ENCODE results near the gene C1orf174.
"Not testable (repeated sequence)": the region's sequence is repeated elsewhere in the genome, so short reads cannot be mapped to it uniquely, and the experiment has no call there.

Gene C1orf174

DNA sequence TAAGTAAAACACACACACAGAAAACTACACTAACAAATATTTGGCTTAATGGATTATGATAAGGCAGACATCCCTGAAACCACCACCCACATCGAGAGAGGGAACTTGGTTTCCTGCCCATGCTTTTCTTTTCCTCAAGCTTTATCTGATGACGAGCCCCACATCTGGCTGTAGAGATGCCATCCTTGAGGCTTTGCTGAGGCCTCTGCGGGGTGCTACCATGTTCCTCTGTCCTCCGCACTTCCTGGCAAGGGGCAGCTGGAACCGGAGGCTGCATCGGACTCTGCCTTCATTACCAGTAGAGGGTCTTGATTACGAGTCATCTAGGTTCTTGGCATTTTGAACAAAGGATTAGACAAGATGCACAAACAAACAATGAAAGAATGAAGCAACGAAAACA is 21.7 kb upstream of the C1orf174 start:
- Mint-ChIP-seq H3K9me3 (no peaks in the 10 kb centered on the region), H3K27ac (no peak overlapping the region), H3K27me3 (peaks cover 10% of the 10 kb centered on the region), H3K36me3 (ENCODE audit: low read depth) (no peaks in the 10 kb centered on the region), H3K4me1 (ENCODE audit: low read depth) (no peaks in the 10 kb centered on the region), H3K4me3 (no peak overlapping the region)
- intact Hi-C loops (cut with micrococcal nuclease) = no loop called here

DNA sequence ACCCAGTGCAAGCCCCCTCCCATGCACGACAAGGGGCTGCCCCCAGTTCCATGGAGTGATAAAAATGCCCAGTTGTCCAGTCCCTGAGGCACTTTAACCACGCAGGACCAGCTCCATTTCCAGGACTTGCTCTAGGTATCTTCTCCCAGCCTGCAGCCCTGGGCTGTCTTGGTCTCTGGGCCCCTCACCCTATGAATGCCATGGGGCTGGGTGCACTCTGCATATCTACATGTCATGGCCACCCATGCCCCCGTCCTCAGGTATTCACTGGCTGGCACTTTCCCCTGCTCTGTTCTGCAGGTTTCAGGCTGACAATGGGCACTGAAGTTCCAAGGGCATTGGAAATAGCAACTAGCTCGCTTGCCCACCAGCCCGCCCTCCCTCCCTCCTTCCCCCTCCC is 19.6 kb upstream of the C1orf174 start:
- H3K4me3 Mint-ChIP-seq = no peak overlapping the region
- intact Hi-C loops (cut with micrococcal nuclease) = no loop called here
- no peaks in the 10 kb centered on the region for H3K4me1 Mint-ChIP-seq (ENCODE audit: low read depth)
- no peaks in the 10 kb centered on the region for H3K9me3 Mint-ChIP-seq
- H3K36me3 Mint-ChIP-seq (ENCODE audit: low read depth) = no peaks in the 10 kb centered on the region
- no peak overlapping the region for H3K27ac Mint-ChIP-seq
- H3K27me3 Mint-ChIP-seq = peaks cover 12% of the 10 kb centered on the region

DNA sequence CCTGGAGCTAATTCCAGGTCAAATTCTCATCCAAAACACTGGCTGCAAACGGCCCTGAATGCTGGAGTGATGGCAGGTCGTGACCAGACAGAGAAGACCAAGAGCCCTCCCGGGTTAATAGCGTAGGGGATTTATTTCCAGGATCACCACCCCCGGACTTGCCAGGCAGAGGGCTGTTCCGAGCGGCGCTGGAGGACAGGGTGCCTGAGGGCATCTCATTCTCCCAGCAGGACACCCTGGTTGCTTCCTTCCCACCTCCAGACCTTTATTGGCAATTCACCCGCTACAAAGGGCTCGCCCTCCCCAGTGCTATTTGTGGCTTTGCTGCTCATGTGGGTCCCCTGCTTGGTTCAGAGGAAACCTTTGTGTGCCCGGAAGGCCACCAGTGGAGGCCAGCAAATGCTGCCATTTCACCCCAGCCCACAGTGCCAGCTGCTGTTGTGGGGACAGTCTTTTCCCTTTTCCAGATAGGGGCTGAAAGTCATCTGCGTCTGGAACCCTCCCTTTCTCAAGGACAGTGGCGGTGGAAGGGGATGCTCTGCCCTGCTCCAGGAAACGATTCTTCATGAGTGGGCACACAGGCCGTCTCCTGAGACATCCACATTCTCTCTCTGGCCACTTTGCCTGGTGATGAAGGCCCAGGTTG is 19.0 kb upstream of the C1orf174 start:
- no peaks in the 10 kb centered on the region for H3K9me3 Mint-ChIP-seq
- H3K4me3 Mint-ChIP-seq = no peak overlapping the region
- H3K4me1 Mint-ChIP-seq (ENCODE audit: low read depth) = no peaks in the 10 kb centered on the region
- intact Hi-C loops (cut with micrococcal nuclease) = no loop called here
- H3K27ac Mint-ChIP-seq = no peak overlapping the region
- peaks cover 12% of the 10 kb centered on the region for H3K27me3 Mint-ChIP-seq
- H3K36me3 Mint-ChIP-seq (ENCODE audit: low read depth) = no peaks in the 10 kb centered on the region

DNA sequence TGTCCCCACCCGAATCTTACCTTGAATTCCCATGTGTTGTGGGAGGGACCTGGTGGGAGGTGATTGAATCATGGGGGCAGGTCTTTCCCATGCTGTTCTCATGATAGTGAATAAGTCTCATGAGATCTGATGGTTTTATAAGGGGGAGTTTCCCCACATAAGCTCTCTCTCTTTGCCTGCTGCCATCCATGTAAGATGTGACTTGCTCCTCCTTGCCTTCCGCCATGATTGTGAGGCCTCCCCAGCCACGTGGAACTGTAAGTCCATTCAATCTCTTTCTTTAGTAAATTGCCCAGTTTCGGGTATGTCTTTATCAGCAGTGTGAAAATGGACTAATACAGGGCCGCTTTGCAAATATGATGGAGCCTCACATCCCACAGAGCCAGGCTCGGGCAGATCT is 18.3 kb upstream of the C1orf174 start:
- H3K9me3 Mint-ChIP-seq; H3K27ac Mint-ChIP-seq; intact Hi-C loops (cut with micrococcal nuclease); H3K4me1 Mint-ChIP-seq (ENCODE audit: low read depth); H3K36me3 Mint-ChIP-seq (ENCODE audit: low read depth); H3K4me3 Mint-ChIP-seq: not testable (repeated sequence)
- H3K27me3 Mint-ChIP-seq = peaks cover 12% of the 10 kb centered on the region

DNA sequence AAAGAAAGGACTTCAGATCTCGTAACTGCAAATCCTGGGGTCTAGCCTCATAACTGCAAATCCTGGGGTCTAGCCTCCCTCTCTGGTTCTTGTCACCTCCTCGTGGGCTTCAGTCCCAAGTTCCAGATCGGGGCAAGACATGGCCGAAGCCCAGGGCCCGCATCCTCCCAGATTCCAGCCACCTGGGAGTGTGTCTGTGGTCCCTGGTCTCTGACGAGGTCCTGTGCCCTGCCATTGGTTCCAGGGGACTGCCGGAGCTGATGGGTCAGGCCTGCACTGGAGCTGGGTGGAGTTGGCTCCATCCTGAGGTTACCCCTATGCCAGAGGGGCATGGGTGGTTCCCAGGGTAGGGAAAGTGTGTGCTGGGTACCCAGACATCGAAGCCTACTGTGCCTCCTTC is 17.7 kb upstream of the C1orf174 start:
- Mint-ChIP-seq H3K4me3 (no peak overlapping the region), H3K27ac (no peak overlapping the region), H3K36me3 (ENCODE audit: low read depth) (no peaks in the 10 kb centered on the region), H3K9me3 (no peaks in the 10 kb centered on the region), H3K27me3 (peaks cover 12% of the 10 kb centered on the region), H3K4me1 (ENCODE audit: low read depth) (no peaks in the 10 kb centered on the region)
- intact Hi-C loops (cut with micrococcal nuclease) = no loop called here

DNA sequence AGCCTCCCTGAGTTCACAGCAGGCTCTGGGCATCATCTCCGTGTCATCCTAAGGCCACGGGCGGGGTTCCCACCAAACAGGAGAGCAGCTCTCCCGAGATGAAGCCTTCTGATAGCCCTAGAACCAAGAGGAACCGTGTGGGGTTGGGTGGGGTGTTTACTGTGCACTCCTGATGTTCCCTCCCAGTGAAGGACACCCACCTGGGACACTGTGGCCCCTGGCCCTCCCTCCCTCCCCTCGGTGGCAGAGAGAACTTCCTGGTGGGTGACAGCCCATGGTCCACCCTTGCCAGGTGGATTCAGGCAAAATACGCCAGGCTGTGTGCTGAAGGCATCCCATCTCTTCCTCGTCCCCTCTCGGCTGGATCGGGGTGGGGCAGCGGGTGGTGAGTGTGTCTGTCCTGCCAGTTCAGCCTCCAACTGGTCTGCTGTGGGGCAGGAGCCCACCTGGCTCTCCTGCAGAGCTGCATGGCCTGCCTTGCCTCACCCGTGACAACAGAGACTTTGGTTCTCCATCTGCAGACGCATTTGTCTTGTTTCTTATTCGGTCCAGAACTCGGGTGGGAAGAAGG is 15.6 kb upstream of the C1orf174 start:
- no peaks in the 10 kb centered on the region for H3K9me3 Mint-ChIP-seq
- peaks cover 24% of the 10 kb centered on the region for H3K27me3 Mint-ChIP-seq
- no peaks in the 10 kb centered on the region for H3K4me1 Mint-ChIP-seq (ENCODE audit: low read depth)
- no peak overlapping the region for H3K4me3 Mint-ChIP-seq
- no peak overlapping the region for H3K27ac Mint-ChIP-seq
- intact Hi-C loops (cut with micrococcal nuclease) = no loop called here
- H3K36me3 Mint-ChIP-seq (ENCODE audit: low read depth) = no peaks in the 10 kb centered on the region

DNA sequence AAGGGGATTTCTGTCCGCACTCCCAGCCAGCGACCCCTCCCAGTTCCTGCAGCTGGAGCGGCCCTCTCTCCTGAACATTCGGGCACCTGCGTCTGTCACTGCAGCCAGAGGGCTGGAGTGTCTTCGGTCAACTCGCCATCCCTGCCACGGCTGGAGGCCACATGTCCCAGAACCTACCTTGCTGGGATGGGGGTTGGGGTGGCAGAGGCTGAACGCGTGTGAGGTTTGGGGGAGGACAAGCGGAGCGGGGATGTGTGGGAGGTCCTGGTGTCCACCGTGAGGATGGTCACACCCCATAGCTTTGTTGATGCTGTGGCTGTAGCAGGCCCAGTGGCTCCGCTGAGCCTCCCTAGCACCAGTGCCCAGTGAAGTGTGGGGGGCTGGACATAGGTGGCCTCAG is 14.8 kb upstream of the C1orf174 start:
- no peaks in the 10 kb centered on the region for H3K36me3 Mint-ChIP-seq (ENCODE audit: low read depth)
- H3K9me3 Mint-ChIP-seq = no peaks in the 10 kb centered on the region
- no peak overlapping the region for H3K4me3 Mint-ChIP-seq
- peaks cover 29% of the 10 kb centered on the region for H3K27me3 Mint-ChIP-seq
- H3K27ac Mint-ChIP-seq = no peak overlapping the region
- H3K4me1 Mint-ChIP-seq (ENCODE audit: low read depth) = no peaks in the 10 kb centered on the region
- intact Hi-C loops (cut with micrococcal nuclease) = loop anchor here (5.0 kb wide), 1 partner anchor 1832 kb away; no protein-coding TSS in a partner anchor

DNA sequence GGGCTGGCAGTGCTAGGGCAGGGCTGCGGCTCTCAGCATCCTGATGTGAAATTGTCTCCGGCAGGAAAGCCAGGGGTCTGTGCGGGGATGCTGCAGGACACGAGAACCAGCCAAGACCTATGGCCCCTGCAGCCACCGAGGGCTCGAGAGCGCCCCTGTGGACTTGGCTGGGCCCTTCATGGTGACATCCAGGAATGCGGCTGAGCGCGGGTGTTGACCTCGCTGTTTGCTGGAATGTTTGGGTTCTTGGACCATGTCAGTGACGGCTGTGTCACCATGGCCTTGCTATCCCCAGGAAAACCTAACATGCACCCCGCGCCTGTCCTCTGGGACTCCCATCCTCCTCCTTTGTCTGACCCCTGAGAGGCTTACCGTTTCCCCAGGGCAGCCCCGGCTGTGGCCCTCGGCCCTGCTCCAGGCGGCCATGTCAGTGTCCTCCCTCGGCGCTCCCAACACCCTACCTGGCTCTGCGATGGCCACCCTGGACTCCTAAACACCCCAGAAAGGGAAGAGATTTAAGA is 14.3 kb upstream of the C1orf174 start:
- Mint-ChIP-seq H3K36me3 (ENCODE audit: low read depth) (no peaks in the 10 kb centered on the region), H3K4me3 (no peak overlapping the region), H3K4me1 (ENCODE audit: low read depth) (no peaks in the 10 kb centered on the region), H3K9me3 (no peaks in the 10 kb centered on the region), H3K27me3 (peaks cover 32% of the 10 kb centered on the region), H3K27ac (no peak overlapping the region)
- intact Hi-C loops (cut with micrococcal nuclease) = loop anchor here (5.0 kb wide), 1 partner anchor 1833 kb away; no protein-coding TSS in a partner anchor

DNA sequence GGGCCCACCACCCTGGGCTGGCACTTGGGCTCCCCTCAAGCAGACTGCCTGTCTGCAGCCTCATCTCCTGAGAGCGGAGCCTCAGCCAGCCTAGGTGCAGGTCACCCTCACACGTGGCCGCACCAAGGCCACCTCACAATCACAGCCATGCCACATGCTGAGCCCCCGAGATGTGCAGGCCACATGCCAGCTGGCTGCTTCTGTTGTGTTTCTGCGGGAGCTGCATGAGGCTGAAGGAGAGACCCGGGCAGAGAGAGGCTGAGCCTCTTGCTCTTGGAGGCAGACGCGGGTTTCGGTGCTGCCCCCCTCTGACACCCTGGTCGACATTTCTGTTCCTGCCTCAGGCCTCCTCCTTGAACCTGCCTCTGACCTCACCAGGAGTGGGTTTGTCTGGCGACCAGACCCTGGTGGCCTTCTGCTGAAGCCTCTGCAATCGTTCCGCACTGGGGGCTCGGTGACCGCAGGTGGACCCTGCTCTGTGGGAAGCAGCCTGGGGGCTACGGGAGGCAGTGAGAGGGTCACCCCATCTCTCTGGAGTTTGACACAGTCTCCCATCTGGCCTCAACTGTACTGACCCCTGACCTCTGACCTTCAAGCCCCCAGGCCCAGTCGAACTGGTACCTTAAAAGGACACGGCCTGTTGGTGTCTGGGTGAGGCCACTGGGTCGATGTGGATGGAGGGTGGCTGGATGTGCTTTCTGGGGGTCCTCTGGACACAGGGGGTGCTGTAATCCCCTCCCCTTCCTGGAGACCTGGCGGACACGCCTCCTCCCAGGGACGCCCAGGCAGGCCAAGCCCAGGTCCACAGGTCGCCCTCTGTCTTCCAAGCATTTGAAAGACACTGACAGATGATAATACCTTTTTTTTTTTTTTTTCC is 13.0 kb upstream of the C1orf174 start:
- H3K4me1 Mint-ChIP-seq (ENCODE audit: low read depth) = no peaks in the 10 kb centered on the region
- H3K9me3 Mint-ChIP-seq = no peaks in the 10 kb centered on the region
- peaks cover 33% of the 10 kb centered on the region for H3K27me3 Mint-ChIP-seq
- no peak overlapping the region for H3K27ac Mint-ChIP-seq
- intact Hi-C loops (cut with micrococcal nuclease) = loop anchor here (5.0 kb wide), 1 partner anchor 1834 kb away; no protein-coding TSS in a partner anchor
- no peak overlapping the region for H3K4me3 Mint-ChIP-seq
- no peaks in the 10 kb centered on the region for H3K36me3 Mint-ChIP-seq (ENCODE audit: low read depth)

DNA sequence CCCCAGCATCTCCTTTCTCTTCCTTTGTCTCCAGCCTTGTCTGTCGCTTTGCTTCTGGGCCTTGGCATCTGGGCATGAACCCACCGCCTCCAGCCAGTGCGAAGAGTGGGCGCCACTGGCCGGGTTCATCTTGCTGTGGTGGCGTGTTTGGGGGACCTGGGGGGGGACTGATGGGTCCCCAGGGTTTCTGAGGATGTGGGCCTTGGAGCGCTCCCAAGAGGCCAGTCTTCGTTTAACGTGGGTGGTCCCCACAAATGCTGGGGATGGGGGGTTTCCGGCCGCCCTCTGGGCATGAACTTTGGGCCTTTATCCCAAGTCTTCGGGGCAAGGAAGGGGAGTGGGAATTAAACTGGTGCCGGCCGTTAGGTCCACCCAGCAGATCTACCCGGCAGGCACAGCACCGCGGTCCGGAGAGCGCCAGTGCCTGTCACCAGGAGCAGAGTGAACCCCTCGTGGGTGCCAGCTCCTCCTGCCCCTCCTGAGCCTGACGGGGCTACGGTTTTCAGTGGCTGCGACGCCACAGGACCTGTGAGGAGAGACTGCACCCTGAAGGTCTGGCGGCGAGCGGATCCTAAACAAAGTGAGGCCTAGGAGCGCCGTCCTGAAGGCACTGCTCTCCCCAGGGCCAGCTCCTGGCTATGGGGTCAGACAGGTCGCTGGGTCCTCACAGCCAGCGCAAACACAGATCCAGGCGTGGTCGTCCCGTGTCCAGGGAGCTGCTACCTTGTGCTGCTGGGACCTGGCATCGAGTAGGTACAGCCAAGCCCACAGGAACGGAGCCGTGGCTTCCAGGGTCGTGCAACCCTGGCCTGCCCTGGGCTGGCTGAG is 12.1 kb upstream of the C1orf174 start:
- peaks cover 30% of the 10 kb centered on the region for H3K27me3 Mint-ChIP-seq
- no peaks in the 10 kb centered on the region for H3K36me3 Mint-ChIP-seq (ENCODE audit: low read depth)
- no peak overlapping the region for H3K4me3 Mint-ChIP-seq
- no peak overlapping the region for H3K27ac Mint-ChIP-seq
- no peaks in the 10 kb centered on the region for H3K9me3 Mint-ChIP-seq
- intact Hi-C loops (cut with micrococcal nuclease) = loop anchor here (5.0 kb wide), 1 partner anchor 1835 kb away; no protein-coding TSS in a partner anchor
- H3K4me1 Mint-ChIP-seq (ENCODE audit: low read depth) = peaks cover 5% of the 10 kb centered on the region

DNA sequence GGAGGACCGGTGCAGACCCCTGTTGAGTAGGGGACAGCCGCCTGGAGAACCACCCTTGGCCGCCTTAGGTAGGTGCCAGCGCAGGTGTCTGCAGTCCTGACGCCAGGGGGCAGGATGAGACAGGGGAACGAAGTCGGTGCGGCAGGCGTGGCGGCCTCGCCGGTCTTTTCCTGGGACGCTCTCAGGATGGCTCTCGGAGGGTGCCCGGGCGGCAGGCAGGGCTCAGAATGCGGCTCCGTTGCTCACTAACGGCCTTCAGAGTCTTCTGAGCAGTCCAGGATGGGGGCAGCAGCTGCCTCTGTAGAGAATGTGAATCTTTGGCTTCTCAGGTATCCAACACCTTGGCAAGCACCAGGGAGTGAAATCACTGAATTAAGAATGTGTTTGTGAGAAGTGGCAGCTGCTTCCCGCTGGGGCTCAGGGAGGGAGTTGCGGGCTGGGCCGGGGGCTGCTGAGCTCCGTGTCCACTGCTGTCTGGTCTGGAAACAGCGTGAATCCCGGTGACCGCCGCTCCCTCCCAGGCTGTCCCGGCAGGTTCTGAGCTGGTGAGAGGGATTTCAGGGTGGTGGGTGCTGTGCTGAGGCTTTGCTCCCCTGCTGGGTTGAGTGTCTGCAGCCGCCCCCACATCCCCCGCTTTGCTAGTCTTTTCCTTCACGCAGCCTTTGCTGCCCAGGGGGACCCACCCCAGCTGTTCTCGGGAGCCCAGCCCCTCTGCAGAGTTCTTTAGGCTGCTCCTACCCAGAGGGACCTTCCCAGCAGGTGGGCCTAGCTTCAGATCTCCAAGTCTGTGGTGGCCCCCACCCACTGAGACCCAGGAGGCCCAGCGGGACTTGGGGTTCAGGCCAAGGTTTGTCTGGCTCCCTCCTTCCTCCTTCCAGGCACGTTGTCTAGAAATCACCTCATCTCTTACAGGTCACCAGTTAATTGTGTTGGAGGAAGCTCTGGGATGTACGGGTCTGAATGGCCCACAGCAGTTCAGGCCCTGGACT is 11.1 kb upstream of the C1orf174 start:
- H3K27me3 Mint-ChIP-seq = peaks cover 26% of the 10 kb centered on the region
- no peak overlapping the region for H3K4me3 Mint-ChIP-seq
- intact Hi-C loops (cut with micrococcal nuclease) = loop anchor here (5.0 kb wide), 1 partner anchor 1836 kb away; no protein-coding TSS in a partner anchor
- H3K27ac Mint-ChIP-seq = no peak overlapping the region
- H3K9me3 Mint-ChIP-seq = no peaks in the 10 kb centered on the region
- H3K36me3 Mint-ChIP-seq (ENCODE audit: low read depth) = no peaks in the 10 kb centered on the region
- H3K4me1 Mint-ChIP-seq (ENCODE audit: low read depth) = peaks cover 14% of the 10 kb centered on the region

DNA sequence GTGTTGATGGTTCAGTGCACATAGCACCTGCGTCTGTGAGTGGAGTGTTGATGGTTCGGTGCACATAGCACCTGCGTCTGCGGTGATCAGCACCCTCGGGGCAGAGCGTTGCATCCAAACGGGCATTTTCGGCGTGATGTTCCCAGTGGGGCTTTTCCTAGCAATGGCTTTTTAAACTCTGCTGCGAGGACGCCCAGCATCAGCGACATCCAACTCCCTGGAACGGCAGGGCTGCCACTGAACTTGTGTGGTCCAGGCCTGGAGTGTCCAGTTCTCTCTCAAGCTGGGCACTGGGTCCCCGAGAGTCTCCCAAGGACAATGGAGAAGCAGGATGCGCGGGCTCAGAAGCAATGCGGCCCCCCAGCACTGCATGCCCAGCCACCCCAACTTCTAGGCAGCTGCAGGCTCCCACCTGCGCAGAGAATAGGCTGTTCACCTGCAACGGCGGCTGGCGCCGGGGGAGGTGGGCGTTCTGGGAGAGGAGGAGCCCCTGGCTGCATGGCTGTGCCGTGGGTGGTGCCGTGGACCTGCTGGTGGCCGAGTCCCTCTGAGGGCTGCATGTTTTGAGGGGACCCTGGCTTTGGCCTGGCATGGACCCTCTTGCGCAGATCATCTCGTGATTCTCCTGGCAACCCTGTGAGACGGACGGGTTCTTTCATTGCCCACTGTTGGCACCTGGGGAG is 10.1 kb upstream of the C1orf174 start:
- H3K36me3 Mint-ChIP-seq (ENCODE audit: low read depth) = no peaks in the 10 kb centered on the region
- H3K27me3 Mint-ChIP-seq = peaks cover 26% of the 10 kb centered on the region
- intact Hi-C loops (cut with micrococcal nuclease) = loop anchor here (5.0 kb wide), 1 partner anchor 1837 kb away; no protein-coding TSS in a partner anchor
- no peaks in the 10 kb centered on the region for H3K9me3 Mint-ChIP-seq
- H3K27ac Mint-ChIP-seq = no peak overlapping the region
- H3K4me3 Mint-ChIP-seq = no peak overlapping the region
- H3K4me1 Mint-ChIP-seq (ENCODE audit: low read depth) = peaks cover 23% of the 10 kb centered on the region

Measured in dendritic cell treated with granulocyte-macrophage colony-stimulating factor and Interleukin-4, amounts not matched to agents 40 ng/mL and 50 ng/mL, for 4 days (primary cell).